ENCODE results near the gene TMEM223. TPM values are rescaled to one million over a fixed set of nuclear protein-coding genes. Genes with fewer than 3 reads are reported as not detected.
"Not testable (repeated sequence)": the region's sequence is repeated elsewhere in the genome, so short reads cannot be mapped to it uniquely, and the experiment has no call there.

The TMEM223 gene
- polyA plus RNA-seq, 3 donors: 22.5 to 26.6 (median 26.3) TPM

GRCh38 chr11:62755086-62755615 is 36.7 kb downstream of the TMEM223 start:
- DNase-seq (ENCODE audit: low read depth in 3 of 3, low spot score in 2 of 3): no peak

- DNase-seq (ENCODE audit: low read depth in 3 of 3, low spot score in 2 of 3): peak; percentile 95 to 97 (median 96)
Measured at GRCh38 chr11:62753736-62754603, 37.8 kb downstream of the TMEM223 start, which contains the start of gene ZBTB3. Gene ZBTB3, minus strand, starts transcription at chr11:62754160. Its CDS starts 496 bp downstream, at chr11:62753664.

GRCh38 chr11:62752994-62753735 is 38.6 kb downstream of the TMEM223 start:
- no peak for DNase-seq (ENCODE audit: low read depth in 3 of 3, low spot score in 2 of 3)

GRCh38 chr11:62752177-62752785 is 39.5 kb downstream of the TMEM223 start:
- no peak for DNase-seq (ENCODE audit: low read depth in 3 of 3, low spot score in 2 of 3)

DNA sequence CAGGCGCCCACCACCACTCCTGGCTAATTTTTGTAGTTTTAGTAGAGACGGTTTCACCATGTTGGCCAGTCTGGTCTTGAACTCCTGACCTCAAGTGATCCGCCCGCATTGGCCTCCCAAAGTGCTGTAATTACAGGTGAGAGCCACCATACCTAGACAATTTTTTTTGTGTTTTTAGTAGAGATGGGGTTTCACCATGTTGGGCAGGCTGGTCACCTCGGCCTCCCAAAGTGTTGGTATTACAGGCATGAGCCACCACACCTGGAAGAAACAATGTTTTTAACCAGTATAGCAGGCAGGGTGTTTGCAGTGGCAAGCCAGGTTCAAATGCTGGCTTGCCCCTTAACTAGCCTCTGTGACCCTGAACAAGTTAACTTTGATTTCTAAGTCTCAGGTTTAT is 41.9 kb downstream of the TMEM223 start:
- DNase-seq (ENCODE audit: low read depth in 3 of 3, low spot score in 2 of 3): not testable (repeated sequence)

GRCh38 chr11:62747475-62748160 is 44.2 kb downstream of the TMEM223 start:
- DNase-seq (ENCODE audit: low read depth in 3 of 3, low spot score in 2 of 3): no peak

Other genes starting within 250 kb of the TMEM223 start
- 100 to 1,000 TPM; 204 to 222 (median 220) TPM for gene AHNAK, start 245.2 kb downstream of the TMEM223 start, polyA plus RNA-seq (ENCODE audit: insufficient read length in 3 of 3)
- 1,000 to 10,000 TPM; 2,168 to 2,372 (median 2,294) TPM for gene EEF1G, start 218.1 kb downstream of the TMEM223 start, polyA plus RNA-seq (ENCODE audit: insufficient read length in 3 of 3)
- 10 to 100 TPM; 17.9 to 21.5 (median 19.0) TPM for gene TUT1, start 200.5 kb downstream of the TMEM223 start, polyA plus RNA-seq (ENCODE audit: insufficient read length in 3 of 3)
- gene MTA2, start 190.1 kb downstream of the TMEM223 start, polyA plus RNA-seq (ENCODE audit: insufficient read length in 3 of 3): 10 to 100 TPM; 90.2 to 96.7 (median 96.2) TPM
- gene EML3, start 179.2 kb downstream of the TMEM223 start, polyA plus RNA-seq (ENCODE audit: insufficient read length in 3 of 3): 10 to 100 TPM; 24.4 to 32.6 (median 26.1) TPM
- gene ROM1, start 178.7 kb downstream of the TMEM223 start, polyA plus RNA-seq (ENCODE audit: insufficient read length in 3 of 3): 1 to 10 TPM; 2.7 to 3.6 (median 3.6) TPM
- 10 to 100 TPM; 23.1 to 27.0 (median 25.0) TPM for gene B3GAT3, start 170.0 kb downstream of the TMEM223 start, polyA plus RNA-seq (ENCODE audit: insufficient read length in 3 of 3)
- gene GANAB, start 145.4 kb downstream of the TMEM223 start, polyA plus RNA-seq (ENCODE audit: insufficient read length in 3 of 3): 100 to 1,000 TPM; 390 to 407 (median 396) TPM
- gene INTS5, start 138.7 kb downstream of the TMEM223 start, polyA plus RNA-seq (ENCODE audit: insufficient read length in 3 of 3): 10 to 100 TPM; 19.0 to 21.3 (median 19.4) TPM
- 10 to 100 TPM; 47.0 to 57.9 (median 51.7) TPM for gene C11orf98, start 126.8 kb downstream of the TMEM223 start, polyA plus RNA-seq (ENCODE audit: insufficient read length in 3 of 3)
- gene CSKMT, start 126.7 kb downstream of the TMEM223 start, polyA plus RNA-seq (ENCODE audit: insufficient read length in 3 of 3): 1 to 10 TPM; 3.9 to 5.6 (median 4.3) TPM
- 1 to 10 TPM; 6.6 to 8.4 (median 6.8) TPM for gene UQCC3, start 120.3 kb downstream of the TMEM223 start, polyA plus RNA-seq (ENCODE audit: insufficient read length in 3 of 3)
- gene LBHD1, start 119.7 kb downstream of the TMEM223 start, polyA plus RNA-seq (ENCODE audit: insufficient read length in 3 of 3): 1 to 10 TPM; 5.4 to 8.2 (median 6.1) TPM
- gene UBXN1, start 112.9 kb downstream of the TMEM223 start, polyA plus RNA-seq (ENCODE audit: insufficient read length in 3 of 3): 100 to 1,000 TPM; 160 to 169 (median 161) TPM
- gene LRRN4CL, start 102.5 kb downstream of the TMEM223 start, polyA plus RNA-seq (ENCODE audit: insufficient read length in 3 of 3): under 1 TPM; 0.78 to 0.95 (median 0.85) TPM
- gene BSCL2, start 84.6 kb downstream of the TMEM223 start, polyA plus RNA-seq (ENCODE audit: insufficient read length in 3 of 3): 10 to 100 TPM; 65.2 to 74.4 (median 71.1) TPM
- gene GNG3, start 84.3 kb downstream of the TMEM223 start, polyA plus RNA-seq (ENCODE audit: insufficient read length in 3 of 3): 1 to 10 TPM; 1.5 to 1.9 (median 1.7) TPM
- gene HNRNPUL2, start 64.5 kb downstream of the TMEM223 start, polyA plus RNA-seq (ENCODE audit: insufficient read length in 3 of 3): 10 to 100 TPM; 78.7 to 83.8 (median 81.4) TPM
- 10 to 100 TPM; 35.2 to 42.4 (median 38.0) TPM for gene TTC9C, start 63.5 kb downstream of the TMEM223 start, polyA plus RNA-seq (ENCODE audit: insufficient read length in 3 of 3)
- gene ZBTB3, start 37.8 kb downstream of the TMEM223 start, polyA plus RNA-seq (ENCODE audit: insufficient read length in 3 of 3): 1 to 10 TPM; 6.8 to 9.1 (median 7.0) TPM
- gene POLR2G, start 30.4 kb downstream of the TMEM223 start, polyA plus RNA-seq (ENCODE audit: insufficient read length in 3 of 3): 100 to 1,000 TPM; 173 to 180 (median 179) TPM
- gene TAF6L, start 20.6 kb downstream of the TMEM223 start, polyA plus RNA-seq (ENCODE audit: insufficient read length in 3 of 3): 10 to 100 TPM; 27.9 to 30.9 (median 28.4) TPM
- gene TMEM179B, start 4.6 kb downstream of the TMEM223 start, polyA plus RNA-seq (ENCODE audit: insufficient read length in 3 of 3): 10 to 100 TPM; 66.4 to 71.6 (median 67.9) TPM
- 100 to 1,000 TPM; 107 to 140 (median 121) TPM for gene NXF1, start 13.4 kb upstream of the TMEM223 start, polyA plus RNA-seq (ENCODE audit: insufficient read length in 3 of 3)
- gene STX5, start 40.0 kb upstream of the TMEM223 start, polyA plus RNA-seq (ENCODE audit: insufficient read length in 3 of 3): 10 to 100 TPM; 50.3 to 54.5 (median 51.4) TPM
- gene TEX54, start 40.8 kb upstream of the TMEM223 start, polyA plus RNA-seq (ENCODE audit: insufficient read length in 3 of 3): under 1 TPM; 0.28 to 0.43 (median 0.33) TPM
- gene WDR74, start 47.6 kb upstream of the TMEM223 start, polyA plus RNA-seq (ENCODE audit: insufficient read length in 3 of 3): 10 to 100 TPM; 31.2 to 36.0 (median 33.7) TPM
- 100 to 1,000 TPM; 209 to 222 (median 211) TPM for gene SLC3A2, start 88.9 kb upstream of the TMEM223 start, polyA plus RNA-seq (ENCODE audit: insufficient read length in 3 of 3)
- gene CHRM1, start 129.4 kb upstream of the TMEM223 start, polyA plus RNA-seq (ENCODE audit: insufficient read length in 3 of 3): under 1 TPM in 2 of 3 donors, not detected in 1; 0.04 to 0.15 TPM
- 10 to 100 TPM; 18.8 to 34.7 (median 31.3) TPM for gene SLC22A6, start 193.0 kb upstream of the TMEM223 start, polyA plus RNA-seq (ENCODE audit: insufficient read length in 3 of 3)
- gene SLC22A8, start 223.8 kb upstream of the TMEM223 start, polyA plus RNA-seq (ENCODE audit: insufficient read length in 3 of 3): 10 to 100 TPM; 29.0 to 48.6 (median 48.1) TPM